ENCODE results near the gene ADAM10. TPM values are rescaled to one million over a fixed set of nuclear protein-coding genes. Genes with fewer than 3 reads are reported as not detected.

Gene ADAM10
- total RNA-seq, 1 donor from 2014 or later: 48.1 TPM

DNA sequence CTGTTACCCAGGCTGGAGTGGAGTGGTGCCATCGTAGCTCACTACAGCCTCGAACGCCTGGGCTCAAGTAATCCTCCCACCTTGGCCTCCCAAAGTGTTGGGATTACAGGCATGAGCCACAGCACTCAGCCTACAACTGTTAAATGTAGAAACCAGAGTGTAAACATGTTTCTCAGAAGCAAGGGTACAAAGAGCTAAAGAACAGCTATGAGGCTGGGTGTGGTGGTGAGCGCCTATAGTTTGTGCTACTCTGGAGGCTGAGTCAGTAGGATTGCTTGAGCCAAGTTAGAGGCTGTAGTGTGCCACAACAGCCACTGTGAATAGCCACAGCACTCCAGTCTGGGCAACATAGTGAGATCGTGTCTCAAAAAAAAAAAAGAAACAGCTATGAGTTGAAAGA is 16.8 kb upstream of the ADAM10 start:
- intact Hi-C loops (cut with DNase I): no loop called here
- Histone ChIP-seq H3K36me3 (no peaks in the 10 kb centered on the region), H3K27me3 (no peaks in the 10 kb centered on the region), H3K27ac (no peak overlapping the region), H3K4me1 (peaks cover 10% of the 10 kb centered on the region), H3K4me3 (no peak overlapping the region), H3K9me3 (no peaks in the 10 kb centered on the region)
- TF ChIP-seq POLR2AphosphoS5 (IDR thresholded peaks at IDR 0.05; ENCODE audit: insufficient read depth in 1 of 2, low read depth in 1 of 2) (no peak), POLR2A (IDR thresholded peaks at IDR 0.05) (no peak), CTCF (IDR thresholded peaks at IDR 0.05) (no peak)
- no peak for DNase-seq (ENCODE audit: extremely low spot score in 2 of 2)

DNA sequence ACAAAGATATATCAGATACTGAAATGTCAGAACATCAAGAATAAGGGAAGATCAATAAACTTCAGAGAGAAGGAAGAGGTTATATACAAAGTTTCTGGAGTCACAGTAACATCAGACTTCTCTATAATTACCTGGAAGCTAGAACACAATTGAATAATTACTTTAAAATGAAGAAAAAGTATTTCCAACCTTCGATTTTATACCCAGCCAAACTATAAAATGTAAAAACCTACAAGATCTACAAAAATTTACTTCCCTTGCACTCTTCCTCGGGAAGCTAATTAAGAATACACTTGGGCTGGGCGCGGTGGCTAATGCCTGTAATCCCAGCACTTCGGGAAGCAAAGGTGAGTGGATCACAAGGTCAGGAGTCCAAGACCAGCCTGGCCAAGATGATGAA is 15.0 kb upstream of the ADAM10 start:
- H3K4me1 ChIP-seq: no peaks in the 10 kb centered on the region
- DNase-seq (ENCODE audit: extremely low spot score in 2 of 2): no peak
- intact Hi-C loops (cut with DNase I): no loop called here
- no peaks in the 10 kb centered on the region for H3K9me3 ChIP-seq
- no peak overlapping the region for H3K27ac ChIP-seq
- no peak overlapping the region for H3K4me3 ChIP-seq
- H3K27me3 ChIP-seq: no peaks in the 10 kb centered on the region
- H3K36me3 ChIP-seq: no peaks in the 10 kb centered on the region
- TF ChIP-seq POLR2AphosphoS5 (IDR thresholded peaks at IDR 0.05; ENCODE audit: insufficient read depth in 1 of 2, low read depth in 1 of 2) (no peak), CTCF (IDR thresholded peaks at IDR 0.05) (no peak), POLR2A (IDR thresholded peaks at IDR 0.05) (no peak)

- TF ChIP-seq POLR2A (IDR thresholded peaks at IDR 0.05): no peak
- no peak for TF ChIP-seq CTCF (IDR thresholded peaks at IDR 0.05)
- no peak for TF ChIP-seq POLR2AphosphoS5 (IDR thresholded peaks at IDR 0.05; ENCODE audit: insufficient read depth in 1 of 2, low read depth in 1 of 2)
- no peak overlapping the region for H3K27ac ChIP-seq
- H3K4me1 ChIP-seq: peaks cover 5% of the 10 kb centered on the region
- DNase-seq (ENCODE audit: extremely low spot score in 2 of 2): no peak
- H3K27me3 ChIP-seq: no peaks in the 10 kb centered on the region
- H3K36me3 ChIP-seq: no peaks in the 10 kb centered on the region
- no peaks in the 10 kb centered on the region for H3K9me3 ChIP-seq
- no peak overlapping the region for H3K4me3 ChIP-seq
- intact Hi-C loops (cut with DNase I): no loop called here
These were observed 13.2 kb upstream of the ADAM10 start for GRCh38 chr15:58762731-58763130.

GRCh38 chr15:58762285-58762684 is 12.8 kb upstream of the ADAM10 start:
- peaks cover 6% of the 10 kb centered on the region for H3K4me1 ChIP-seq
- no peak overlapping the region for H3K4me3 ChIP-seq
- no peak overlapping the region for H3K27ac ChIP-seq
- no peak for DNase-seq (ENCODE audit: extremely low spot score in 2 of 2)
- H3K36me3 ChIP-seq: no peaks in the 10 kb centered on the region
- TF ChIP-seq CTCF (IDR thresholded peaks at IDR 0.05): no peak
- TF ChIP-seq POLR2AphosphoS5 (IDR thresholded peaks at IDR 0.05; ENCODE audit: insufficient read depth in 1 of 2, low read depth in 1 of 2): no peak
- no peaks in the 10 kb centered on the region for H3K27me3 ChIP-seq
- H3K9me3 ChIP-seq: no peaks in the 10 kb centered on the region
- intact Hi-C loops (cut with DNase I): no loop called here

DNA sequence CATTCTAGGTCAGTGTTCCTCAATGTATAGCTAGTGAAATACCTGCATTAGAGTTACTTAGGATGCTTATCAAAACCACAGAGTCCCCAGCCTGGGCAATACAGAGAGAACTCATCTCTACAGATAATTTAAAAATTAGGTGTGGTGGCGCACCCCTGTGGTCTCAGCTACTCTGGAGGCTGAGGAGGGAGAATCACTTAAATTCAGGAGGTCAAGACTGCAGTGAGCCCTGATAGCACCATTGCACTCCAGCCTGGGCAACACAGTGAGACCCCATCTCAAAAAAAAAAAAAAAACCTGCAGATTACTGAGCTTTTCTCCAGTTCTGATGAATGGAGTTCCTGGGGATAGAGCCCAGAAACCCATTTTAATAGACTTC is 11.5 kb upstream of the ADAM10 start:
- H3K4me3 ChIP-seq: no peak overlapping the region
- intact Hi-C loops (cut with DNase I): no loop called here
- H3K36me3 ChIP-seq: no peaks in the 10 kb centered on the region
- peaks cover 6% of the 10 kb centered on the region for H3K4me1 ChIP-seq
- no peaks in the 10 kb centered on the region for H3K9me3 ChIP-seq
- no peak for DNase-seq (ENCODE audit: extremely low spot score in 2 of 2)
- H3K27ac ChIP-seq: no peak overlapping the region
- TF ChIP-seq CTCF (IDR thresholded peaks at IDR 0.05): no peak
- TF ChIP-seq POLR2AphosphoS5 (IDR thresholded peaks at IDR 0.05; ENCODE audit: insufficient read depth in 1 of 2, low read depth in 1 of 2): no peak
- no peak for TF ChIP-seq POLR2A (IDR thresholded peaks at IDR 0.05)
- no peaks in the 10 kb centered on the region for H3K27me3 ChIP-seq
